NCI-H146 (cell line): ENCODE measurements around the gene SMARCAL1.

Experiments
- DNase-seq: peaks from one replicate; lab custom pipeline; 2025; lab: John Stamatoyannopoulos, UW

Gene SMARCAL1

DNA sequence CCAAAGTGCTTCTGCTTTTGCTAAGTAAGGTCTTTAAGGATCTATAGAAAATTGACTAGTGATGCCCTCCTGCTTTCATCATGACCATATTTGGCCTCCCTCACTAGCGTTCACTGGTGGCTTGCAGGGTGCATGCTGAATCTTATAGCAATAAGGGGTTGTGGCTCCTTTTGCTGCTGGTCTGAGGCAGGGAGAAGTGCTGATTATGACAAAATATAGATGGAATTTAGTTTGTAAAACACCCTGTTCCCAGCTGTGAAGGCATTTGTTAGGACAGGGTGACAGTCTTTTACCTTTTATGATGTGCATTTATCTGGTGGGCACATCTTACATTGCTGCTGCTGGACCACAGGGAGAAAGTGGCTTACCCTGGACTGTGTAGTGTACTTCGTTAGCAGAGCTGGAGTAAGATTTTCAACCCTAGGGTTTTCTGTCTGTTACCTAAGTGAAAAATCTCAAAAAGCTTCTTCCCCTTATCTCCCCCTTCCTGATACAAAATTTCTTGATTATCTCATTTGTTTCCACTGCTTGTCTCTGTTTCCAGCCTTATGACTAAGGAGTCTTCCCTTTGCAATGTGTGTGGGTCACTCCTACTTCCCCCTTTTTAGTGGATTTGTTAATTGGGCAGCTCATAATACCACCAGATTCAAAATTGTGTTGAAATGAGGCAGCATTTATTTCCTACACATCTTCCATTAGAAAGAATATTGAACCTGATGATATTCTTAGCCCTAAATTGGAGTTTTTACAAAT lies 65.2 kb downstream of the SMARCAL1 start:
- no peak for DNase-seq

DNA sequence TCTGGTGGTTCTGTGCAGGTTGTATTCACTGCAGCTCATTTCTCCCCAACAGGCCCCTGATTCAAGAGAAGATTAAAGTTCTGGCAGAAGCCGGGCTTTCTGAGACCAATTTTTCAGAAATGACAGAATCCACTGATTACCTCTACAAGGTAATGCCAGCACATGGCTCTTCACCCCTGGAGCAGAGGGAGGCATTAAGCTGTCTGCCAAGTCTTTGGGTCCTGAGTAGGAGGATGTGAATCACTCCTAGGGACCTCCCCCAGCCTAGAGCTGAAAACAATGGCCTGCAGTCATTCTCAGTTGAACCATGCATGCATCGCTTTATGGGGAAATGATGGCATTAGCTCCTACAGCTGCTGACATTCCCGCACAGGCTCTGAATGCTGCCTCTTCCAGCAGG lies 65.9 kb downstream of the SMARCAL1 start:
- no peak for DNase-seq

DNA sequence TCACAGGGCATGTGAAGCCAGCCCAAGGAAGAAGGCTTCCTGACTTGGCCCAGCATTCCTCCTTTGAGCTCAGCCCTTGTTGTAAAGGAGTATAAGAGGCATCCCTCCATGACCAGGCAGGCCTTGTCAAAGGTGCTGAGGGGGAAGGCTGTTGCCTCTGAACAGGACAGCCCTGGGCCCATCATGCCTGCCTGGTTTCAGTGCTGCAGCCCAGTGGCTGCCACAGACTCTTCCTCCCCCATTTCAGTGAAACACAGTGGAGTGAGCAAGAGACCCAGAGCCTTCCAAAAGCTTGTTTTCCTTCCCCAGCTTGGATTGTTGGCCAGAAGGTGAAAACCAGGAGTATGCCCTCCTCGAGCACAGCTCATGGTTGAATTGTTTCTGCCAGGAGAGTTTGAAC lies 66.5 kb downstream of the SMARCAL1 start:
- no peak for DNase-seq

DNA sequence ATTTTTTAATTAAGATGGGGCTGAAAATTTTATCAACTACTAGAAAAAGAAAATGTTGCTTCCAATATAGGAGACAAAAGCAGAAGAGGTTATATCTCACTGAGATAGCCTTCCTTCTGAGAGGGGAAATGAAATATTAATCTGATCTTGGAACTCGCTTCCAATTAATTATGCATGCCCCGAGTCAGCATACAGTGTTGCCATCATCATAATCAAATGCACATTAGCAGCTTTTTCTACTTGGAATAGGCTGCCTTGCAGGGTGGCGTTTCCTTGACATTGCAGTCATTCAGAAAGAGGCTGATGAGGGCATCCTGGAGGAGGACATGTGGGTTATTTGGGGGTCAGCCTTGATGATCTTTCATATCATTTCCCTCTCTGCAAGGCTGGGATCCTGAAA lies 67.9 kb downstream of the SMARCAL1 start:
- DNase-seq = no peak

DNA sequence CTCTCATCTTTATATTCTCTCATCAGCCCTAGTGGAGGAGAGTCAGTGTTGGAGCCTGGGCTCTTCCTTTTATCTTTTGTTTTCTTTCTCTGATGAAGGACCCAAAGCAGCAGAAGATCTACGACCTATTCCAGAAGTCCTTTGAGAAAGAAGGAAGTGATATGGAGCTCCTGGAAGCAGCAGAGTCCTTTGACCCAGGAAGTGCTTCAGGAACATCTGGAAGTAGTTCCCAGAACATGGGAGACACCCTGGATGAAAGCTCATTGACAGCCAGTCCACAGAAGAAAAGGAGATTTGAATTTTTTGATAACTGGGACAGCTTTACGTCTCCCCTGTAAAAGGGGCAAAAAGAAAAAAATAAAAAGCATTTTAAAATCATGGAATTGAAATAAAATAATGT lies 70.4 kb downstream of the SMARCAL1 start:
- DNase-seq = no peak

DNA sequence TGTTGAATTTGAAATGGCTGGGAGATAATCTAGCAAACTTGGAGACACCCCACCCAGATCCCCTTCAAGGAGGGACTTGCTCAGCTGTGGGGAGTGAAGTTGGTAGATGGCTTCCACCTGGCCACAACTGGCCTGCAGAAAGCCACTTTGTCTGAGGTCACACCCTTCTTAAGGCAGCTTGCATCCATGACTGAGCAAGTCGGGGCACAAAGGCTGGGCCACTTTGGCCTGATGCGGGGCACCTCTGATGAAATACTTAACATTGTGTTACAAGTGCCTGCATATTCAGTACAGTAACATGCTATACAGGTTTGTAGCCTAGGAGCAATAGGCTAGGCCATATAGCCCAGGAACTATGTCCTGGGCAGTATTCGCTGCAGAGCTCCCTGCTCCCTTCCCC lies 73.0 kb downstream of the SMARCAL1 start:
- no peak for DNase-seq

DNA sequence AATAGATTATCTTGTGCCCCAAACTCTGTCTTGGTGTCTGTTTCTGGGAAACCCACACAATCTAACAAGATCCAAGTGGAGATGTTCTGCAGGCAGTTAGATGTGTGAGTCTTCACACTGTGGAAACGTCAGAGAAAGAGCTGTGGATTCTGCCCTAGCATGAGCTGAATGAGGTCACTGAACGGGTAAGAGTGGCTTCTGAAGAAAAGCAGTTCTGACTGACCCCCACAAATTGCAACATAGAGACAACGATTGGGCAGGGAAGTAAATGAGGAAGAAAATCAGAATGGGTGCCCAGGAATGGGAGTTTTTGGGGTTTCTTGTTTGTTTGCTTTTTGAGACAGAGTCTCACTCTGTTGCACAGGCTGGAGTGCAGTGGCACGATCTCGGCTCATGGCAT lies 73.5 kb downstream of the SMARCAL1 start:
- DNase-seq = no peak

DNA sequence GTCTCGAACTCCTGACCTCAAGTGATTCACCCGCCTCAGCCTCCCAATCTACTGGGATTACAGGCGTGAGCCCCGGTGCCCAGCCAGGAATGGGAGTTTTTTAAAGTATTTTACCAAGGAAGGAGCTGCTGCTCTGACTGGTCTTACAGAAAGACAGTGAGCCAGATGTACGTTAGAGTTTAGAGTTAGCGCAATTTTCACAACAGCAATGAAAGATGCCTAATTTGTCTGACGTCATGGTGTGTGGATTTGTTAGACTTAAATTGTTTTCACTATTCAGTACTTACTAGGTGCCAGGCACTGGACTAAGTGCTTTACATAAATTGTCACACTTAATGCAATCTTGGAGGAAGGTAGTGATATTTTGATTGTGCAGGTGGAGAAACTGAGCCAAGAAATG lies 74.0 kb downstream of the SMARCAL1 start:
- no peak for DNase-seq

DNA sequence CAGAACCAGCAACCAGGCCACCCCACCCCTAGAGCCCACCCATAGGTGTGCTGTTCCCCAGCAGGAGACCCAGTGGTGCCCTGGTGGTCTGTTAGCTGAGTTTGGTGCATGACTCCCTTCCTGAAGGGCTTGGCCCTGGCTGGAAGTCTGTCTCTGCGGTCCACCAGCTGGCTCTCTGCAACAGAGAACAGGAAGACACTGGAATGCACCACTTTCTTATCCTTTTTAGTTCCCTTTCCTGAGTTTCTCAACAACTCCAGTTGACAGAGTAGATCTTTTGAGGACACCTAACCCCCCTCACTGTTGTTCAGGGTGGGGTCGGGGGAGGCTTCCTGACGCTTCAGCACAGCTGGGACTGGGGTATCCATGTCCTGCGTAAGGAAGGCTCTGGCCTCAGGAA lies 74.4 kb downstream of the SMARCAL1 start:
- no peak for DNase-seq

DNA sequence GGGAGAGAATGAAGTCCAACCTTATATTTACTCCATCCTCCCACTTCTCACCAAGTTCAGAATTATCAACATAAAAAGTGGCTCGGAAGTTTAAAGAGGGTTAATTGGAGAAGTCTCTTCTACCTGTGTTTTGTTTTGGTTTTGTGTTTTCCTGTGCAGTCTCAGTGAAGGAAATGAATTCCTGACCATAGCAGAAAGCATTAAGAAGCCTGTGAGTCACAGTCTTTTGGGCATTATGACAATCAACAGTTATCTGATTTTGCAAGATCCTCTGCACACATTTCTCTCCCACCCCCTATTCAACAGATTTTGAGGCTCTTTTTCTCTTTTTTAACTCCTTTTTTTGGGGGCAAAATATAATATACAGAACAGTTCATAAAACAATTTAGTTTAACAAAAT lies 77.8 kb downstream of the SMARCAL1 start:
- no peak for DNase-seq

DNA sequence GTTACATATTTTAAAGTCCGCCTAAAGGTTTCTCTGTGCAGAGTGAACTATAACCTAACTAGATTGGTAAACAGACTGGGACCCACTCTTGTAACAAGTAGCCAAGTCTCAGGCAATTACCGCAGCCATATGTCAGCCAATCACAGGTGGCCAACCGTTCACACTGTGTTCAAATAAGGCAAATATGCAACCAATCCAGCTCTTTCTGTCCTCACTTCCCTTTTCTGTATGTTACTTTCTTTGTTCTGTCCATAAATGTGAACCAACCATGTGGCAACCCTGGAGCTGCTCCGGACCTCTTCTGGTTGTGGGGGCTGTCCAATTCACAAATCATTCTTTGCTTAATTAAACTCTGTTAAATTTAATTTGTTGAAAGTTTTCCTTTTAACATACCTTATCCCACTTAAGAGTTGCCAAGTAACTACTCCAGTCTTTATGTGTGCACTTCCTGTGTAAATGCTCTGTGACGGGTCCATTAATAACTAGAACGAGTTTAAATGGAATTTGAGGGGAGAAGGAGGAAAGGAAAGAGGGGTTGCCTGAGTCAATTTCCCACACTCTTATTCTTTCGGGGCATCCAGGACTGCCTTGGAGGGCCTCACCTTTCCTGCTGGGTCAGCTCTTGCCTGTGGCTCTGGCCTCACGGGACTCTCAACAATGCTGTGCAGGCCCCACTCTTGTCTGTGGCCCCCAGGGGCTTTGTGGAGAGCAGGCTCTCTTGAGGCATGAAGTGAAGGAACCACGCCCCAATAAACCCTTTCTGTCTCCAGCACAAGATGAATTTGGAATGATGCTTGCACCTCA lies 79.7 kb downstream of the SMARCAL1 start:
- DNase-seq = no peak

DNA sequence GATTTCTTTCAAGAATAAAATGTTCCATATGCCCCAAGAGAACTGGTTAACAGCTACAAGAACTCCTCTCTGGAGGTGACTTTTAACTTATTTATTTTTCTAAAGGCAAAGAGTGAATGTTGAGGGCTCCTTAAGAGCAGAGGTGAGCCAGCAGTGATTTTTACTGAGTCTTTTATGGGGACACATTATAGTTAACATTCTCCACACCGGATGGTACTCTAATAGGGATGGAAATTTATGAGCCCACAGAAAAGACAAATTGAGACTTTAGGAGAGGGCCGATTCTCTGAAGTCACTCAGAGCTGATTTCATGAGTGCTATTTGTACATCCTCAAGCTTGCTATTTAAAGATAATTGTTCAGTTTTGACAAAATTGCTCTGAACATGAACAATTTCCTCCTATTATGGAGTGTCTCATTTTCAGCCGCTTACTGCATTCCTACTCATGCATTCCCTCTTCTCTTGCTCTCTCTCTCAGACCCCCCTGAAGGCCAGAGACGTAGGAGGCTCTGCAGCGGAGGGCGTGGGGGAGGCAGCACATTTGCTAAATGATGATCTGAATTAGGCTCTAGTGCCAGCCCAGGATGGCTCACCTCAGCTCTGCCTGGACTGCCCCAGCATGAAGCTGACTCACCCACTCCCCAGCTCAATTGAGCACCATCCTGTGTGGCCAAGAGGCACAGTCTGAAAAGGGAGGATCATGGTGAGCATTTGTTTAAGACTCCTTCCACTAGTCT lies 80.5 kb downstream of the SMARCAL1 start:
- DNase-seq = no peak

DNA sequence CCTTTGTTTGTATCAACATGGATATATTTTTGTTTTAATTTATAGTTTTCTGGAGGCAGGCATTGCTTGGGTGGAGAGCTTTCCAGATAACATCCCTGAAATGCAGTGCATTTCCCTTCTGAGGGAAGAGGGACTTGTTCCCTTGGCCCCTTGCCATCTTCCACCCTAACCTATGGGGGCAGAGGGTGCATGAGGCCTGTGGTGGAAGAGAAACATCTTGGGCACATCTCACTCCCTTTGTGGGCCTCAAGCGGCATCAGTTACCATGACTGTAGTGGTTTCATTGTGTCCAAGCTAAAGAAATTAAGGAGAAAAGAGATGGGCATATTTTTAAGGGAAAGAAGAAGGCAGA lies 81.0 kb downstream of the SMARCAL1 start:
- DNase-seq = no peak

DNA sequence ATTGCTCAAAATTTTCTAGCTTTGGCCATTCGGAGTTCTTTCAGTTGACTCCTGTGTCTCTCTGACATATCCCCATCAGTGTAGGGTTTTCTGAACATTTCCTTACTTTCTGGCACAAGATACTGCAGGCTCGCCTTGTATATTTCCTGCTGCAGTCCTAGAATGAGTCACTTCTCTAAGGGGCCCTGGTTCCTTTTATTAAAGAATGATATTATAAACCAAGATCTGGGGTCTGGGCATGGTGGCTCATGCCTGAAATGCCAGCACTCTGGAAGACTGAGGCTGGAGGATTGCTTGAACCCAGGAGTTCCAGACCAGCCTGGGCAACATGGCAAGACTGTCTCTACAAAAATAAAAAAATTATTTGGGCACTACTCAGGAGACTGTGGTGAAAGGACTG lies 83.4 kb downstream of the SMARCAL1 start:
- no peak for DNase-seq

DNA sequence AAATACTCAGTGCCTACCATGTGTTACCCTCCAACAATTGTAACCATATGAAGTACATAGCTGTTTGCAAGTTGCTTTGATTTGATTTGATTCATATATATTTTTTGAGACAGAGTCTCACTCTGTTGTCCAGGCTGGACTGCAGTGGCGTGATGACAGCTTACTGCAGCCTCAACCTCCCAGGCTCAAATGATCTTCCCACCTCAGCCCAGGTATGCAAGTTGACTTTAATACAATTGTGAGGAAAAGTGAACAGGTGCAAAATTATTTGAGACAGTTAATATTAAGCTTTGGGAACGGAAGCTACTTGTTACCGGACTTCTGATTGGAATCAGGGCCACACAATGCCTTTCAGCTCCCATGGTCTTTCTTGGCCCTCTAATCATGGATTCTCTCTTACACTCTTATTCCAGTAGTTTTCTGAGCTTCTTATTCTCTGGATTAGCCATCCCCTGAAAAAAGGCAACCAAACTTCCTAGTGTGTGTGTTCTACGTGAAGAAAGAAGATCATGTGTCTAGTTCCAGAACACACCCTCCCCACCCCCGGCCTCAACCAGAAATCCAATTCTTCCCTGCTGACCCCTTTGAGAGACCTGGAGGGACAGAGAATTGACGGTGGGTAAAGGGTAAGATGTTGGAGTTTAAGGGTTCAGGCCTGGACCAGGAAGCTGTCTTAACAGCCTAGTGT lies 85.2 kb downstream of the SMARCAL1 start:
- no peak for DNase-seq

DNA sequence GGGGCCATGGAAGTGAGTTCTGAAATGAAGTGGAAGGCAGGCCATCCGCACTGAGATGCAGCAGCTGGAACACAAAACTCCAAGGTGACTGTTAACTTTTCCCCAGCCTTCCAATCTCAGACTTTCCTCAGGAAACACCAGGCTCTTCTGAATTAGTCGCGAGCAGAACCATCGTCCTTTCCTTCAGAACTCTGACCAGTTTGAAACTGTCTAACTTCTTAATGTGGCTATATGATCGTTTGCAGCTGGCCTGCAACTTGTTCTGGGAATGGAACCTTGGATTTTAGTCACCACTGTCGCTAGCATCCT lies 85.7 kb downstream of the SMARCAL1 start:
- DNase-seq = no peak

DNA sequence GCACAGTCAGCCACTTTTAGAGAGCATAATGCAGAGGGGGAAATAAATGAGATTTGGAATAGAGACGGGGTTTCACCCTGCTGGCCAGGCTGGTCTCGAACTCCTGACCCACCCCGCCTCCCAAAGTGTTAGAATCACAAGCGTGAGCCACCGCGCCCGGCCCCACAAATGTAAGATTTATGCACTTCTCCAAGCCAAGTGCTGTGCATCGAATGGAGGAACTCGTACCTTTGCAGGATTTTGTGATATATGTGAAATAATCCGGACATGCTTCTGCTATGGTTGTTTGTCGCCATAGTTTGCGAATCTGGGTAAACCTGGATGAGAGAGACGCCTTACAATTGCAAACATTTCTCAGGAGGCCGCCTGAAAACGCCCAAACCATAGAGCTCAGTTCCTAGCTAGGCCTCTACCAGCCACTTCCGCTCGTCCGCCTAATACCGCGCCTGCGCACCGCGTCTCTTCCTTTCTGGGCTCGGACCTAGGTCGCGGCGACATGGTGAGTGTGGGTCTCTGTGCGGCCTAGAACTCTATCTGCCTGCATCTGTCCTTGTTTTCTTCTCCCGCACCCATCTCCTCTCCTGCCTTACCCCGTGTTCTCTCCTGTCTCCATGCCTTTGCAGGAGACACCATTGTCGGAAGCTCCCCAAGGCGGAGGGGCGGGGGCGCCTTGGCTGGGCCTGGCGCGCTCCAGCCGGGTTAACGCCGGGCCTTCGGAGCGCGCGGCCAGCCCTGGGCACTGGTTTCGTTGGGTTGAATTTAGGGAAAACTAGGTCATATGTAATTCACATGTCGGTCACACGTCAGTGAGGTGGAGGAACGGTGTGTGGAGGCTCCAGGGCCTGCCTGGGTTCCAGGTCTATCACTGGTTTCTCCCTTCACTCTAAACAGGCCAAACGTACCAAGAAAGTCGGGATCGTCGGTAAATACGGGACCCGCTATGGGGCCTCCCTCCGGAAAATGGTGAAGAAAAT lies 86.4 kb downstream of the SMARCAL1 start, which contains the start of gene RPL37A:
TSS of gene RPL37A (plus strand) at position 466 of the 974 bp plus-strand sequence. CDS start at position 497, 31 bp downstream.
- DNase-seq = peak; percentile 89

DNA sequence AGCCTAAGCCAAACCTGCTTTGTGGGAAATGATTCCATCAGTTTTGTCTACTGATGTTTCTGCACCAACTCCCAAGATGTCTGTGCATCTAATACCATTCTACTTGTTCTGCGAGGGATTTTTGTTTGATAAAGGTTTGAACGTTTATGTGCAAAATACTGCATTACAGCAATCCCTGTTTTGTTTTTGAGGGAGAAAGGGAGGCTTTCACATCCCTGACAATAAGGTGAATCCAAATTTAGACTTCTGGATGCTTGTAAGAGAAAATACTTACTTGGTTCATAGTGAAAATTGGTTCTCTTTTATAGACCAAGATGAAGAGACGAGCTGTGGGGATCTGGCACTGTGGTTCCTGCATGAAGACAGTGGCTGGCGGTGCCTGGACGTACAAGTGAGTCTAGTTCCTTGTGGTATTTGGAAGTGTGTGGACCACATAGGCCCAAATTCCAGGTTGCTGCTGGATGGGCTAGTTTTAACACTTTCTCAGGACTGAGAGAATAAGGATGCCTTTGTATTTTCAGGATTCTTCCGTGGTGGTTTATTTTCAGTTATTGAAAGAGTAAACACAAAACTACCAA lies 87.4 kb downstream of the SMARCAL1 start:
- DNase-seq = no peak

DNA sequence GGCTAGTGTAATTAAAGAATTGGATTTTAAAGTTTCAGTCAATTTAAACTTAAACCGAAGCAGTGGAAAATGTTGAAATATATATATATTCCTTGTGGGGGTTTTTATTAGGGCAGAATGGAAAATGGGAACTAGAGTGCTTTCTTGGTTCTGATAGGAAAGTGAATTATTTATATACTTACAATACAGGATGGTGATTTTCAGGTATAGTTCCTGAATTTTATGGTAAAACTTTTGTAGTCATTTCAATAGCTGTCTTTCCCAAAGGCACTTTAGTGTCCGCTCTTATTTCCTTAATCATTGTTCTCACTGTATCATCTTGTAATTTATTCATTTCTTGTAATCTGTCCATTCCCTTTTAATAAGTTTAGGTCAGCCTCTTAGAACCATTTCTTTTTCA lies 88.3 kb downstream of the SMARCAL1 start:
- DNase-seq = no peak

DNA sequence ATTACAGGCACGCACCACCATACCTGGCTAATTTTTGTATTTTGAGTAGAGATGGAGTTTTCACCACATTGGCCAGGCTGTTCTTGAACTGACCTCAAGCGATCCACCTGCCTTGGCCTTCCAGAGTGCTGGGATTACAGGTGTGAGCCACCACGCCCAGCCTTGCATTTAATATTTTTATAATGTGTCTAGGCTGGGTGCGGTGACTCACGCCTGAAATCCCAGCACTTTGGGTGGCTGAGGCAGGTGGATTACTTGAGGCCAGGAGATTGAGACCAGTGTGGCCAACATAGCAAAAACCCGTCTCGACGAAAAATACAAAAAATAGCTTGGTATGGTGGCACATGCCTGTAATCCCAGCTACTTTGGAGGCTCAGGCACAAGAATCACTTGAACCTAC lies 89.6 kb downstream of the SMARCAL1 start:
- DNase-seq = no peak
